AG10803 (cell line): ENCODE data around the gene CYP2J2.

ENCODE experiments used
- DNase-seq: peaks from one replicate; pipeline ENCODE4 v3.0.0; 2010; ENCODE audit warnings: low read depth
- H3K4me3 ChIP-seq: 2 replicates; pipeline ENCODE4 v1.5.1; 2011; ENCODE audit warnings: mild to moderate bottlenecking, low read length, control low read depth
- TF ChIP-seq, protein P1 (sequence below): conservative IDR thresholded peaks from 2 replicates; pipeline ENCODE4 v1.5.1; 2011; ENCODE audit warnings: mild to moderate bottlenecking, low read length, control low read depth, inconsistent platforms

The CYP2J2 gene

DNA sequence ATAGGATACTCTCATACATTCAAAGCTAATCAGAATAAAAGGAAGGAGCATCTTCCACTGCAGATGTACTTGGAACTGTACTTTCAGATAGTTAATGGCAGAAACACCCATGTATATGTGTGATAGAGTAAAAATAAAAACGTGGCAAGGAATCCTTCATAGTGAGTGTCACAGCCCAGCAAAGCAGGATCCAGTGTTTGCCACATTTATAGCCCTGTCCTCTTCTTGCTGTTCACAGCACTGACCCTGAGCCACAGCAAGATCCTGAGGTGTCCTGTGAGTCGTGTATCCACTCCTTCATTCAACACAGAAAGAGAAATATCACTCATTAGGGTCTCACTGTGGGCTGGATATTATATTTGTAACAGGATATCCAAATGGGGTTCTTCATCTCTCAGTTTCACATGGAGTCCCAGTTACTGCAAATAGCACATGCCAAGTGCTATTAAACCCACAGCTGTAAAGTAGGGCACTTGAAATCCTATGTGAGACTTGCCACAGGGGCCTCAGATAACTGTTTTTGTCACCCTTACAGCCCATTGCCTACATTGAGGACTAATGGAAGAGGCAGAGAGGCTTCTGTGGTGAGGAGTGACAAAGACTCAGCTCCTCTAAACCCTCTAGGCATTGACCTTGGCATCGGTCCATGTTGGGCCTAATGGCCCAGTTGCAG, 41.3 kb downstream of the CYP2J2 start:
- no peak for DNase-seq
- TF ChIP-seq, protein P1, sequence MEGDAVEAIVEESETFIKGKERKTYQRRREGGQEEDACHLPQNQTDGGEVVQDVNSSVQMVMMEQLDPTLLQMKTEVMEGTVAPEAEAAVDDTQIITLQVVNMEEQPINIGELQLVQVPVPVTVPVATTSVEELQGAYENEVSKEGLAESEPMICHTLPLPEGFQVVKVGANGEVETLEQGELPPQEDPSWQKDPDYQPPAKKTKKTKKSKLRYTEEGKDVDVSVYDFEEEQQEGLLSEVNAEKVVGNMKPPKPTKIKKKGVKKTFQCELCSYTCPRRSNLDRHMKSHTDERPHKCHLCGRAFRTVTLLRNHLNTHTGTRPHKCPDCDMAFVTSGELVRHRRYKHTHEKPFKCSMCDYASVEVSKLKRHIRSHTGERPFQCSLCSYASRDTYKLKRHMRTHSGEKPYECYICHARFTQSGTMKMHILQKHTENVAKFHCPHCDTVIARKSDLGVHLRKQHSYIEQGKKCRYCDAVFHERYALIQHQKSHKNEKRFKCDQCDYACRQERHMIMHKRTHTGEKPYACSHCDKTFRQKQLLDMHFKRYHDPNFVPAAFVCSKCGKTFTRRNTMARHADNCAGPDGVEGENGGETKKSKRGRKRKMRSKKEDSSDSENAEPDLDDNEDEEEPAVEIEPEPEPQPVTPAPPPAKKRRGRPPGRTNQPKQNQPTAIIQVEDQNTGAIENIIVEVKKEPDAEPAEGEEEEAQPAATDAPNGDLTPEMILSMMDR = no peak
- H3K4me3 ChIP-seq = no peak overlapping the region

DNA sequence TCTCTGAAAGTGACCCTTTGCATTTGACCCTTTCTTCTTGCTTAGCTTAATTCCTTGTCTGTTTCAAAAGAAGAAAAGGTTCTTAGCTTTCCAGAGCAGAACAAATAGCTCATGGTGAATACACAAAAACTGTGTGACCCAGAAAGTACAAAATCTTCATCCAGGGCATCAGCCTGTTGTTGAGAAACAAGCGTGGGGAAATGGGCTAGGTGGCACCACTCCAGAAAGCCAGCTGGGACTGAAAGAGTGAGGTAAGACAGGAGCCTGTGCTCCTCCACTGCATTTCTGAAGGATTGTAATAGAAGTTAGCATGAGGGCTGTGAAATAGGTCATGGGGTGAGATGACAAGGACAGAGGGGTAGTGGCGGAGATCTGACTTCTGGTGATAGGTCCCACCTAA, 45.8 kb downstream of the CYP2J2 start:
- no peak overlapping the region for H3K4me3 ChIP-seq
- DNase-seq = peak; percentile 26
- TF ChIP-seq, protein P1 = no peak

DNA sequence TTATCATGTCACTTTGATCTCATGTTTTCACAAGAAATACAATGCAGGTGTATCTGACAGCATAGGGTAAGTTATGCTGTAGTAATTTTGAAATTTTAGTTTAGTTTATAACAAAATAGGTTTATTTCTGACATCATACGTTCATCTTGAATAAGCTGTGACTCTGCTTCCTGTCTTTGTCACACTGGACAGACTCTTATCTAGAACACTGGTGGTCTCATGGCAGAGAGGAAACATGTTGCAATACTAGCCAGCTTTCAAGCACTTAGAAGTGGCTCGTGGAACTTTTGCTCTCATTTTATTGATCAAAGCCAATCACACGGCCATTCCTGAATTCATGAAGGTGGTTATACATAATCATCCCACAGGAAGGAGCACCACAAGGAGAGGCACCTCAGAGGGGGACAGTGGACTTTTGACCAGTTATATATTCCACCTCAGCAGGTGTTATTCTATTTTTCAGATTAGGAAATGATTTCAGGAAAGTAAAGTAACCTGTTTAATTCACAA, 46.5 kb downstream of the CYP2J2 start:
- DNase-seq = no peak
- TF ChIP-seq, protein P1 = no peak
- H3K4me3 ChIP-seq = no peak overlapping the region

DNA sequence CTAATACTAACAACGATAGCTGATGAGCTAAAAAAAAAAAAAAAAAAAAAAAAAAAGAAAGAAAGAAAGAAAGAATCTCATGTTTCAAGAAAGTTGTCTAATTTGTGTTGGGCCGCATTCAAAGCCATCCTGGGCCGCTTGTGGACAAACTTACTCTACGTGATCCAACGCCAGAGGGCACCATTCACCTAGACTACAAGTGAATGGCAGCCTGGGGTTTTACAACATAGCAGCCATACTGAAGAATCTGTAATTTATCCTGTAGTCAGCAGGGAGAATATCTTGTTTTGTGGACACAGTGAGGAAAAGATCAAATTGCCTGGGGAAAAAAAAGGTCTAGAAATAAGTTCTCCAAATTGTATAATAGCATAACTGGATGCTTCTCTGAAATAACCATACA, 47.0 kb downstream of the CYP2J2 start:
- TF ChIP-seq, protein P1 = peak; percentile 53

DNA sequence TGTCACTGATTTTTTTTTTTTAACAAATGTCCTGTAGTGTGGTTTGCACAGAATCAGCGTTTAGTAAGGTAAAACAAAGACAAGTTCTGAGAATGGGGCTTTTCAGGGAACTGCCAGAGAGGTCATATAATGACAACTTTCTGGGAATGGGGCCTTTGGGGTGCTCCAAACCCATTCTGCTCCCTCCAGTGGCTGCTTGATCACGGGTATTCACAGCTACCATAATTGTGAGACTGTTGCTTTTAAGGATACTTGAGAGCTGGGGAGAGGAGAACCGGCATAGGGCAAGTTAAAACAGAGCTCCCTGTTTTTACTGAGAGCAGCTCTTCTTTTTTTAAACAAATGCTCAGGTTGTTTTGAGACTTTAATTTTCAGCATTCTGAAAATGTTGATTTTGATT, 48.2 kb downstream of the CYP2J2 start:
- H3K4me3 ChIP-seq = no peak overlapping the region
- TF ChIP-seq, protein P1 = no peak
- DNase-seq = no peak

More for the DNA sequence above, 47.0 kb downstream of the CYP2J2 start:
- peak; percentile 64 for DNase-seq
- no peak overlapping the region for H3K4me3 ChIP-seq

DNA sequence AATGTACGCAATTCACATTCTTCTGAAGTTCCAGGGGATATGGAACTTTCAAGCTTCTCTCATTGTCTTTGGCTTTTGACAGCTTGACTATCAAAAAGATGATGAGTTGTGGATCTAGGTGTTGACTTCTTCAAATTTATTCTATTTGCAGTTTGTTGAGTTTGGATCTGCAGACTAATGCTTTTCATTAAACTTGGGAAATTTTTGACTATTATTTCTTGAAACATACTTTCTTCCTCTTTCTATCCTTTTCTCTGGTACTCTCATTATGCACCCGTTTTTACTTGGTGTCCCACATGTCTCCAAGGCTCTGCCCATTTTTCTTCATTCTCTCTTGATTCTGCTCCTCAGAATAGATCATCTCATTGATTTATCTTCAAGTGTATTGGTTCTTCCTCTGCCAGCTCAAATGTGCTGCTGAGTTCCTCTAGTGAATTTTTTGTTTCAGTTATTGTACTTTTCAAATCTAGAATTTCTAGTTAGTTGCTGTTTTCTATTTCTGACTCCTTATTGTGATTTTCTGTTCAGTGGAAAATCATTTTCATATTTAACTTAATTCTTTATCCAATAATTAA, 49.4 kb downstream of the CYP2J2 start:
- TF ChIP-seq, protein P1 = no peak
- DNase-seq = no peak
- H3K4me3 ChIP-seq = no peak overlapping the region

DNA sequence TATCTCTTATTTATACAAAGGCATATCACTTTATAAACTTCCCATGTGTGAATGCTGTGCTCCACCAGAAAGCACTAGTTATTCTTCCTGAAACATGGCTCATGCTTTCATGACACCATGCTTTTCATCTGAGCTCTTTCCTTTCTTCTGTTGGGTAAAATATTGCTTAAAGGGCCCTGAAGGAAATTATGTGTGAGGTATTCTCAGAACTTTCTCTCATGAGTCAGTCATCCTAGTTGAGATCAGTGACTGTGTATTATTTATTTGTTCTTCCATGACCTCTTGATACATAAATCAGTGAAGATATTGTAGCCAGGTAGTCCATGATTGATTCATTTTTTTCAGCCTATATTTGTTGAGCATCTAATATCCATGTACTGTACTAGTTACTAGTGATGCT, 54.8 kb downstream of the CYP2J2 start:
- no peak for DNase-seq
- H3K4me3 ChIP-seq = no peak overlapping the region
- TF ChIP-seq, protein P1 = no peak
